Stomach (tissue), 9 donors: Measurements from ENCODE around the gene MPDU1. TPM values are rescaled to one million over a fixed set of nuclear protein-coding genes. Genes with fewer than 3 reads are reported as not detected.

ENCODE experiments used
- DNase-seq, 2 donors: peaks; one replicate each; pipeline versions ENCODE4 v3.0.0 to v3.0.0-alpha.2; 2013 to 2019
- H3K27ac ChIP-seq, 5 donors: fragments of 200-600 bp in 4 of 5; sonication (generic) in 4 of 5; one replicate each; pipeline ENCODE4 v1.5.1; 2013 to 2019; ENCODE audit warnings: mild to moderate bottlenecking in 1 of 5, moderate library complexity in 1 of 5
- H3K27me3 ChIP-seq, 3 donors: fragments of 200-600 bp; sonication (generic); one replicate each; pipeline ENCODE4 v1.5.1; 2017 to 2019; ENCODE audit warnings: mixed run types in 1 of 3
- H3K36me3 ChIP-seq, 4 donors: fragments of 200-600 bp; sonication (generic); 1 replicate in 3 of 4; 2 replicates in 1 of 4; pipeline ENCODE4 v1.5.1; 2016 to 2019
- H3K4me1 ChIP-seq, 4 donors: fragments of 200-600 bp; sonication (generic); one replicate each; pipeline ENCODE4 v1.5.1; 2016 to 2019
- H3K4me3 ChIP-seq, 4 donors: fragments of 200-600 bp; sonication (generic) in 3 of 4; one replicate each; pipeline ENCODE4 v1.5.1; 2016 to 2019; ENCODE audit warnings: mild to moderate bottlenecking in 1 of 4
- H3K9me3 ChIP-seq, 4 donors: fragments of 200-600 bp; sonication (generic); one replicate each; pipeline ENCODE4 v1.5.1; 2016 to 2019
- CTCF ChIP-seq, 7 experiments: fragments of 450-650 bp in 4 of 7; fragments of 200-600 bp in 3 of 7; sonication (generic) in 3 of 7; IDR thresholded peaks; one replicate each; pipeline ENCODE4 v1.5.1; 2016 to 2019; ENCODE audit warnings: antibody characterized with exemption in 7 of 7, control low read depth in 2 of 7, mild to moderate bottlenecking in 1 of 7
- EP300 ChIP-seq: sonication (generic); formaldehyde crosslinking; IDR thresholded peaks from one replicate; pipeline ENCODE4 v1.6.1; 2017; ENCODE audit warnings: antibody characterized with exemption
- POLR2A ChIP-seq, 4 donors: fragments of 450-650 bp; IDR thresholded peaks; one replicate each; pipeline ENCODE4 v1.6.1; 2016; ENCODE audit warnings: antibody characterized with exemption in 4 of 4, control low read depth in 2 of 4, mild to moderate bottlenecking in 1 of 4, moderate library complexity in 1 of 4
- POLR2AphosphoS5 ChIP-seq, 3 donors: sonication (generic); formaldehyde crosslinking; IDR thresholded peaks; one replicate each; pipeline ENCODE4 v1.6.1; 2016; ENCODE audit warnings: antibody characterized with exemption in 3 of 3
- WGBS, 5 donors: extraction: QIAGEN DNeasy Blood & Tissue Kit in 3 of 5; methylation state at CpG; one replicate each; pipeline versions ENCODE4 v1.1.5 to v1.1.7; 2013 to 2018; 5-methylcytosine and 5-hydroxymethylcytosine counted together
- intact Hi-C: fragments of 100-400 bp; cut with DNase I; formaldehyde crosslinking; loops from one replicate; pipeline ENCODE4 v1.15.1; 2023; ENCODE audit warnings: low total_unique reads
- polyA plus RNA-seq, 3 donors: library from polyadenylated mRNA; stranded (reverse); fragments of 200-250 nt; gene quantifications; one replicate each; pipeline ENCODE4 v1.2.3, GENCODE V29; 2013
- total RNA-seq, 5 donors: library from RNA; depleted of rRNA; stranded (reverse); fragments of >200 nt; gene quantifications; one replicate each; pipeline versions ENCODE4 v1.1.0 to v1.2.3, GENCODE V29; 2014 to 2016
- donor health status: healthy with polysubstance abuse.
- donor health status: Bipolar disorder and iron deficiency.
- donor health status: healthy.

Gene MPDU1
- total and polyA plus RNA-seq, 8 donors: 27.2 to 188 (median 68.3) TPM

- TF ChIP-seq POLR2A (IDR thresholded peaks at IDR 0.05) (no peak), CTCF (IDR thresholded peaks at IDR 0.05) (no peak), EP300 (no peak), POLR2AphosphoS5 (IDR thresholded peaks at IDR 0.05) (no peak)
- H3K4me3 ChIP-seq: peak overlapping the region; percentile 67 to 81 (median 74)
- peaks cover 0 to 9% (median 9%) of the 10 kb centered on the region in 4 donors for H3K36me3 ChIP-seq
- H3K9me3 ChIP-seq: no peaks in the 10 kb centered on the region
- H3K27me3 ChIP-seq: no peaks in the 10 kb centered on the region
- H3K27ac ChIP-seq: peak overlapping the region in 4 of 5 donors; percentile 88 to 96 (median 93)
- DNase-seq: no peak
- peaks cover 11 to 18% (median 15%) of the 10 kb centered on the region in 4 donors for H3K4me1 ChIP-seq
- intact Hi-C loops: no loop called here
- 9 to 23% (median 21%) methylated on average over 6 of the region's 6 CpGs for WGBS, 5 donors
These were observed 43.3 kb downstream of the MPDU1 start for GRCh38 chr17:7626956-7627249.

DNA sequence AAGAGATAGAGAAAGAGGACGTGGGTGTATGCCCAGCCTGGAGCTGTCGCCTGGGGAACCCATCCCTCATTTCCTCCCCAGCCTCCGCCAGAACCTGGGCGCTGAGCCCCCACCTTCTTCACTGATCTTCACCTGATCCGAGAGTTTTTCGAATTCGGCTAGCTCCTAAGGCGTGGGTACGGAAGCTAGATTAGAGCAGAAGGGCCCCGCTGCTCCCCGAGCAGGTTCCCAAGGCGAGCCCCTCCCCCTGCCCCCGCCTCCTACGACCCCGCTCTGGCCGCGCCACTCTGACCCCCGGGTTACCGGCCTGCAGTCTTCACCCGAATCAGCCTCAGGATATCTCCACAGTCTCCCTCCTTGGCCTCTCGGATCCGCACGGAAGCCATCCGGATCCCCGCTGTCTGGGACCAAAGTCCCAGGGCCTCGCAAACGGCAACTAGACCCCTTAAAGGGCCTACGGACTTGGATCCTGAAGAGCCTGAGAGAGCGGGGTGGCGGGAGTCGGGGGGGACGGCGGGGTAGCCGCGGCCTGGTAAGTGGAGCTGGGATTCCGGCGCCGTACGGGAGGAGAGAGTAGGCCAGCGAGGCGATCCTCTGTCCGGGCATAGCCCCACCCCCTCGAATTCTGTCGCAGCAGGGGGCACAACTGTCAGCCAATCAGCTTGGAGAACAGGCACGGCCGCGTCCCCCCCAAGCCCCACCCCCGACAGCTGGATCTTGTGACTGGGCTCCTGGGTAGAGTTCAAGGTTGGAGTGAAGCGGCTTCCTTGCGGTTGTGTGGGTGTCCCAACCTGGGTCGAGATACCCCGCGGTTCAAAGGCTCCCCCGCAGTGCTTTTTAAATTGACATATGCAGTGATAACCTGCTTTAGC is 43.8 kb downstream of the MPDU1 start, which contains the start of gene SAT2:
SAT2 (minus strand) TSS at position 572 of the 872 bp plus-strand sequence; CDS start at position 386, 186 bp downstream.
- no peaks in the 10 kb centered on the region for H3K9me3 ChIP-seq
- 0 to 1% (median 0%) methylated on average over 18 to 54 of the region's 54 CpGs for WGBS, 5 donors
- peaks cover 11 to 18% (median 15%) of the 10 kb centered on the region in 4 donors for H3K4me1 ChIP-seq
- H3K4me3 ChIP-seq: peak within 1 kb of the TSS; percentile 67 to 81 (median 74)
- peak; percentile 93 to 97 for DNase-seq
- H3K27ac ChIP-seq: peak within 1 kb of the TSS; percentile 86 to 96 (median 93)
- H3K36me3 ChIP-seq: peaks cover 0 to 9% (median 9%) of the 10 kb centered on the region in 4 donors
- intact Hi-C loops: no loop called here
- no peaks in the 10 kb centered on the region for H3K27me3 ChIP-seq
- peak in 1 of 4 donors; percentile 24 for TF ChIP-seq POLR2A (IDR thresholded peaks at IDR 0.05)
- TF ChIP-seq POLR2AphosphoS5 (IDR thresholded peaks at IDR 0.05): peak; percentile 15 to 83 (median 75)
- TF ChIP-seq EP300: no peak
- no peak for TF ChIP-seq CTCF (IDR thresholded peaks at IDR 0.05)

DNA sequence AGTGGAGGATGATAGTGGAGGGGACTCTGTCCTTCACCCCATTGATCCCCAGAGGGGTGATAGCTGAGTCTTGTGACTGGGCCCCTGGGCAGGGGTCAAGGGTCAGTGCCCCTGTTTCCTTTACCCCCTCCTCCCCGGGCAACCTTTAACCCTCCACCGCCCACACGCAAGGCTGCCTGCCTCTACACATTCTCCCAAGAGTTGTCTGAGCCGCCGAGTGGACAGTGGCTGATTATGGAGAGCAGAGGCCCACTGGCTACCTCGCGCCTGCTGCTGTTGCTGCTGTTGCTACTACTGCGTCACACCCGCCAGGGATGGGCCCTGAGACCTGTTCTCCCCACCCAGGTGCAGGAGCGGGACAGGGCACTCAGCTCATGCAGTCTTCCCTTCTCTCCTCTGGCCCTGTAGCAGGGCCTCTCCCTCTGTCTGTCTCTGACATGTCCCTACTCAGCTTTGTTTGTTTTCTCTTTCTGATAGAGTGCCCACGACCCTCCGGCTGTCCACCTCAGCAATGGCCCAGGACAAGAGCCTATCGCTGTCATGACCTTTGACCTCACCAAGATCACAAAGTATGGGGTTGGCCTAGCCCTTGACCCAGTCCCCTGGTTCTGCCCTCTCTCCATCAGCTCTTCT is 46.4 kb downstream of the MPDU1 start, which contains the start of gene SHBG:
SHBG (plus strand) TSS at position 197 of the 633 bp plus-strand sequence; CDS start at position 235, 38 bp downstream.
- H3K27me3 ChIP-seq: no peaks in the 10 kb centered on the region
- DNase-seq: no peak
- TF ChIP-seq CTCF (IDR thresholded peaks at IDR 0.05) (no peak), POLR2AphosphoS5 (IDR thresholded peaks at IDR 0.05) (no peak), EP300 (no peak), POLR2A (IDR thresholded peaks at IDR 0.05) (no peak)
- no peak within 1 kb of the TSS for H3K27ac ChIP-seq
- no peak within 1 kb of the TSS for H3K4me3 ChIP-seq
- intact Hi-C loops: loop anchor here (10.0 kb wide), 1 partner anchor 55 kb away; the partner anchor contains the start of genes TP53 and WRAP53
- peaks cover 0 to 9% (median 9%) of the 10 kb centered on the region in 4 donors for H3K36me3 ChIP-seq
- H3K4me1 ChIP-seq: peaks cover 11 to 18% (median 15%) of the 10 kb centered on the region in 4 donors
- WGBS, 5 donors: 69 to 77% (median 74%) methylated on average over 9 to 13 of the region's 13 CpGs
- no peaks in the 10 kb centered on the region for H3K9me3 ChIP-seq
